H9 (cell line): ENCODE data around the gene SIPA1L2. TPM values are rescaled to one million over a fixed set of nuclear protein-coding genes. Genes with fewer than 3 reads are reported as not detected.

Source experiments
- DNase-seq: peaks from one replicate; pipeline ENCODE4 v3.0.0-alpha.2; 2017
- H2AFZ ChIP-seq: one replicate; pipeline ENCODE4 v1.6.1; 2013; ENCODE audit warnings: mild to moderate bottlenecking, low read length, control low read depth, moderate library complexity
- H2AK5ac ChIP-seq: 2 replicates; pipeline ENCODE4 v1.6.1; 2013; ENCODE audit warnings: low read length, control low read depth, mixed read lengths; ENCODE audit not compliant: insufficient read length
- H2BK120ac ChIP-seq: one replicate; pipeline ENCODE4 v1.6.1; 2013; ENCODE audit warnings: low read depth, mild to moderate bottlenecking, low read length, control low read depth, inconsistent platforms; ENCODE audit not compliant: poor library complexity, severe bottlenecking
- H2BK12ac ChIP-seq: 2 replicates; pipeline ENCODE4 v1.6.1; 2013; ENCODE audit warnings: low read length, control low read depth, mixed read lengths, low read depth; ENCODE audit not compliant: insufficient read length
- H2BK15ac ChIP-seq: 2 replicates; pipeline ENCODE4 v1.6.1; 2013; ENCODE audit warnings: low read depth, low read length, control low read depth
- H2BK20ac ChIP-seq: one replicate; pipeline ENCODE4 v1.6.1; 2013; ENCODE audit warnings: low read depth, mild to moderate bottlenecking, low read length, control low read depth, inconsistent platforms; ENCODE audit not compliant: poor library complexity, severe bottlenecking
- H2BK5ac ChIP-seq: 2 replicates; pipeline ENCODE4 v1.6.1; 2013; ENCODE audit warnings: low read length, control low read depth, mixed read lengths; ENCODE audit not compliant: insufficient read length
- H3K14ac ChIP-seq: 2 replicates; pipeline ENCODE4 v1.6.1; 2013; ENCODE audit warnings: low read length, control low read depth; ENCODE audit not compliant: insufficient read depth
- H3K18ac ChIP-seq: 2 replicates; pipeline ENCODE4 v1.6.1; 2013; ENCODE audit warnings: low read depth, mild to moderate bottlenecking, mixed read lengths, low read length, control low read depth; ENCODE audit not compliant: insufficient read length
- H3K23ac ChIP-seq: 2 replicates; pipeline ENCODE4 v1.6.1; 2013; ENCODE audit warnings: low read length, control low read depth, mixed read lengths, low read depth; ENCODE audit not compliant: insufficient read length
- H3K23me2 ChIP-seq: 2 replicates; pipeline ENCODE4 v1.6.1; 2013; ENCODE audit warnings: low read depth, mild to moderate bottlenecking, mixed read lengths, low read length, control low read depth; ENCODE audit not compliant: insufficient read length, poor library complexity, severe bottlenecking
- H3K27ac ChIP-seq: 2 replicates; pipeline ENCODE4 v1.5.1; 2013; ENCODE audit warnings: low read length, control low read depth, mixed read lengths, low read depth; ENCODE audit not compliant: insufficient read length
- H3K27me3 ChIP-seq: 2 replicates; pipeline ENCODE4 v1.6.1; 2013; ENCODE audit warnings: low read length, control low read depth, inconsistent platforms; ENCODE audit not compliant: insufficient read depth
- H3K4ac ChIP-seq: 2 replicates; pipeline ENCODE4 v1.6.1; 2013; ENCODE audit warnings: low read depth, mild to moderate bottlenecking, control low read depth, inconsistent platforms, low read length, moderate library complexity
- H3K4me1 ChIP-seq: 2 replicates; pipeline ENCODE4 v1.6.1; 2013; ENCODE audit warnings: low read length, control low read depth, inconsistent platforms; ENCODE audit not compliant: insufficient read depth
- H3K4me2 ChIP-seq: 2 replicates; pipeline ENCODE4 v1.6.1; 2013; ENCODE audit warnings: low read length, control low read depth, mixed read lengths; ENCODE audit not compliant: insufficient read length, insufficient read depth
- H3K56ac ChIP-seq: 2 replicates; pipeline ENCODE4 v1.6.1; 2013; ENCODE audit warnings: low read depth, mild to moderate bottlenecking, mixed read lengths, low read length, control low read depth; ENCODE audit not compliant: insufficient read length
- H3K79me1 ChIP-seq: 2 replicates; pipeline ENCODE4 v1.6.1; 2013; ENCODE audit warnings: low read depth, mild to moderate bottlenecking, moderate library complexity, low read length, control low read depth, inconsistent platforms; ENCODE audit not compliant: insufficient read depth, poor library complexity, severe bottlenecking
- H3K79me2 ChIP-seq: 2 replicates; pipeline ENCODE4 v1.6.1; 2013; ENCODE audit warnings: low read length, control low read depth, inconsistent platforms; ENCODE audit not compliant: insufficient read depth
- H3K9ac ChIP-seq: 2 replicates; pipeline ENCODE4 v1.6.1; 2013; ENCODE audit warnings: low read length, control low read depth, mixed read lengths; ENCODE audit not compliant: insufficient read length; ENCODE audit errors: extremely low read depth
- H3K9me3 ChIP-seq: one replicate; pipeline ENCODE4 v1.6.1; 2013; ENCODE audit warnings: low read depth, low read length, inconsistent platforms; ENCODE audit not compliant: control insufficient read depth
- H3T11ph ChIP-seq: one replicate; pipeline ENCODE4 v1.6.1; 2013; ENCODE audit warnings: mild to moderate bottlenecking, low read length, control low read depth, inconsistent platforms
- H4K20me1 ChIP-seq: one replicate; pipeline ENCODE4 v1.6.1; 2013; ENCODE audit not compliant: control insufficient read depth, insufficient read length, insufficient read depth
- H4K5ac ChIP-seq: 2 replicates; pipeline ENCODE4 v1.6.1; 2013; ENCODE audit warnings: low read depth, mild to moderate bottlenecking, mixed read lengths, low read length, control low read depth; ENCODE audit not compliant: insufficient read length
- H4K8ac ChIP-seq: replicated peaks from 2 replicates; pipeline ENCODE4 v1.6.1; 2013; ENCODE audit warnings: low read length, control low read depth, mixed read lengths, low read depth; ENCODE audit not compliant: insufficient read length
- H4K91ac ChIP-seq: 2 replicates; pipeline ENCODE4 v1.6.1; 2013; ENCODE audit warnings: low read depth, mild to moderate bottlenecking, moderate library complexity, mixed read lengths, low read length, control low read depth; ENCODE audit not compliant: insufficient read length
- H3K27ac Mint-ChIP-seq, 3 experiments: 2 replicates in 2 of 3; 3 replicates in 1 of 3; pipeline ENCODE4 v1.8.0; 2020 to 2021; ENCODE audit warnings: mixed read lengths in 3 of 3, mild to moderate bottlenecking in 1 of 3, moderate library complexity in 1 of 3
- H3K27me3 Mint-ChIP-seq: 2 replicates; pipeline ENCODE4 v1.8.0; 2021; ENCODE audit warnings: low read depth, mild to moderate bottlenecking, moderate library complexity, mixed read lengths
- H3K36me3 Mint-ChIP-seq, 3 experiments: 2 replicates in 2 of 3; 3 replicates in 1 of 3; pipeline ENCODE4 v1.8.0; 2020 to 2021; ENCODE audit warnings: low read depth in 3 of 3, mixed read lengths in 3 of 3; ENCODE audit not compliant: insufficient read depth in 1 of 3
- H3K4me1 Mint-ChIP-seq, 2 experiments: 2 replicates each; pipeline ENCODE4 v1.8.0; 2020; ENCODE audit warnings: mixed read lengths in 2 of 2
- H3K4me3 Mint-ChIP-seq, 2 experiments: 2 replicates in 1 of 2; 3 replicates in 1 of 2; pipeline ENCODE4 v1.8.0; 2020 to 2021; ENCODE audit warnings: mild to moderate bottlenecking in 2 of 2, mixed read lengths in 2 of 2, moderate library complexity in 1 of 2
- H3K9me3 Mint-ChIP-seq, 2 experiments: 2 replicates in 1 of 2; 3 replicates in 1 of 2; pipeline ENCODE4 v1.8.0; 2020; ENCODE audit warnings: mild to moderate bottlenecking in 2 of 2, mixed read lengths in 2 of 2, moderate library complexity in 1 of 2
- CTCF ChIP-seq: fragments of 200-600 bp; sonication (generic); conservative IDR thresholded peaks from 3 replicates; pipeline ENCODE4 v1.8.0; 2021; ENCODE audit warnings: antibody characterized with exemption, mild to moderate bottlenecking
- WGBS: extraction: QIAGEN DNeasy Blood & Tissue Kit; methylation state at CpG from one replicate; pipeline ENCODE4 v1.1.7; 2013; ENCODE audit warnings: missing lambda C conversion rate, low lambda C conversion rate, mixed read lengths; ENCODE audit not compliant: insufficient read length; ENCODE audit errors: extremely low coverage; 5-methylcytosine and 5-hydroxymethylcytosine counted together
- total RNA-seq: library from RNA; stranded (reverse); gene quantifications from 2 replicates; pipeline ENCODE4 v1.2.1, GENCODE V29; 2021

The SIPA1L2 gene
- total RNA-seq, 1 experiment from 2014 or later: 5.2 TPM

- H4K5ac ChIP-seq: no peak overlapping the region
- WGBS: no CpG with 5 or more reads among the region's 12 CpGs
- DNase-seq: no peak
- no peak overlapping the region for H2BK20ac ChIP-seq
- no peak overlapping the region for H2BK12ac ChIP-seq
- H3K23ac ChIP-seq: no peak overlapping the region
- H4K20me1 ChIP-seq: no peaks in the 10 kb centered on the region
- no peak overlapping the region for H2BK5ac ChIP-seq
- H3K79me1 ChIP-seq: no peaks in the 10 kb centered on the region
- H2BK120ac ChIP-seq: no peak overlapping the region
- no peak overlapping the region for H3K9ac ChIP-seq
- H2AK5ac ChIP-seq: no peak overlapping the region
- no peak overlapping the region for H2BK15ac ChIP-seq
- H3K18ac ChIP-seq: no peak overlapping the region
- H4K8ac ChIP-seq: no peak overlapping the region
- no peak overlapping the region for H3K4me2 ChIP-seq
- H3K9me3 Mint-ChIP-seq: no peaks in the 10 kb centered on the region
- H3K27ac ChIP-seq: no peak overlapping the region
- H3K4ac ChIP-seq: no peak overlapping the region
- no peak overlapping the region for H2AFZ ChIP-seq
- H3K27me3 Mint-ChIP-seq: no peaks in the 10 kb centered on the region
- TF ChIP-seq CTCF: no peak
- no peaks in the 10 kb centered on the region for H3K9me3 ChIP-seq
- peaks cover 9 to 20% of the 10 kb centered on the region in 2 experiments for H3K4me1 Mint-ChIP-seq
- H3K56ac ChIP-seq: no peak overlapping the region
- no peak overlapping the region for H4K91ac ChIP-seq
- H3T11ph ChIP-seq: no peak overlapping the region
- no peaks in the 10 kb centered on the region for H3K79me2 ChIP-seq
- H3K4me1 ChIP-seq: no peaks in the 10 kb centered on the region
- H3K14ac ChIP-seq: no peak overlapping the region
- H3K4me3 Mint-ChIP-seq: no peak overlapping the region
- H3K27me3 ChIP-seq: no peaks in the 10 kb centered on the region
- no peaks in the 10 kb centered on the region for H3K36me3 Mint-ChIP-seq
- no peaks in the 10 kb centered on the region for H3K23me2 ChIP-seq
- H3K27ac Mint-ChIP-seq: no peak overlapping the region
Observed at GRCh38 chr1:232594768-232595698, 34.9 kb downstream of the SIPA1L2 start.
